Stomach (tissue), 9 donors: ENCODE measurements around the gene IMMT. TPM values are rescaled to one million over a fixed set of nuclear protein-coding genes. Genes with fewer than 3 reads are reported as not detected.
"Not testable (repeated sequence)": the region's sequence is repeated elsewhere in the genome, so short reads cannot be mapped to it uniquely, and the experiment has no call there.

ENCODE experiments used
- DNase-seq, 2 donors: peaks; one replicate each; pipeline versions ENCODE4 v3.0.0 to v3.0.0-alpha.2; 2013 to 2019
- H3K27ac ChIP-seq, 5 donors: fragments of 200-600 bp in 4 of 5; sonication (generic) in 4 of 5; one replicate each; pipeline ENCODE4 v1.5.1; 2013 to 2019; ENCODE audit warnings: mild to moderate bottlenecking in 1 of 5, moderate library complexity in 1 of 5
- H3K27me3 ChIP-seq, 3 donors: fragments of 200-600 bp; sonication (generic); one replicate each; pipeline ENCODE4 v1.5.1; 2017 to 2019; ENCODE audit warnings: mixed run types in 1 of 3
- H3K36me3 ChIP-seq, 4 donors: fragments of 200-600 bp; sonication (generic); 1 replicate in 3 of 4; 2 replicates in 1 of 4; pipeline ENCODE4 v1.5.1; 2016 to 2019
- H3K4me1 ChIP-seq, 4 donors: fragments of 200-600 bp; sonication (generic); one replicate each; pipeline ENCODE4 v1.5.1; 2016 to 2019
- H3K4me3 ChIP-seq, 4 donors: fragments of 200-600 bp; sonication (generic) in 3 of 4; one replicate each; pipeline ENCODE4 v1.5.1; 2016 to 2019; ENCODE audit warnings: mild to moderate bottlenecking in 1 of 4
- H3K9me3 ChIP-seq, 4 donors: fragments of 200-600 bp; sonication (generic); one replicate each; pipeline ENCODE4 v1.5.1; 2016 to 2019
- CTCF ChIP-seq, 7 experiments: fragments of 450-650 bp in 4 of 7; fragments of 200-600 bp in 3 of 7; sonication (generic) in 3 of 7; IDR thresholded peaks; one replicate each; pipeline ENCODE4 v1.5.1; 2016 to 2019; ENCODE audit warnings: antibody characterized with exemption in 7 of 7, control low read depth in 2 of 7, mild to moderate bottlenecking in 1 of 7
- EP300 ChIP-seq: sonication (generic); formaldehyde crosslinking; IDR thresholded peaks from one replicate; pipeline ENCODE4 v1.6.1; 2017; ENCODE audit warnings: antibody characterized with exemption
- POLR2A ChIP-seq, 4 donors: fragments of 450-650 bp; IDR thresholded peaks; one replicate each; pipeline ENCODE4 v1.6.1; 2016; ENCODE audit warnings: antibody characterized with exemption in 4 of 4, control low read depth in 2 of 4, mild to moderate bottlenecking in 1 of 4, moderate library complexity in 1 of 4
- POLR2AphosphoS5 ChIP-seq, 3 donors: sonication (generic); formaldehyde crosslinking; IDR thresholded peaks; one replicate each; pipeline ENCODE4 v1.6.1; 2016; ENCODE audit warnings: antibody characterized with exemption in 3 of 3
- WGBS, 5 donors: extraction: QIAGEN DNeasy Blood & Tissue Kit in 3 of 5; methylation state at CpG; one replicate each; pipeline versions ENCODE4 v1.1.5 to v1.1.7; 2013 to 2018; 5-methylcytosine and 5-hydroxymethylcytosine counted together
- intact Hi-C: fragments of 100-400 bp; cut with DNase I; formaldehyde crosslinking; loops from one replicate; pipeline ENCODE4 v1.15.1; 2023; ENCODE audit warnings: low total_unique reads
- polyA plus RNA-seq, 3 donors: library from polyadenylated mRNA; stranded (reverse); fragments of 200-250 nt; gene quantifications; one replicate each; pipeline ENCODE4 v1.2.3, GENCODE V29; 2013
- total RNA-seq, 5 donors: library from RNA; depleted of rRNA; stranded (reverse); fragments of >200 nt; gene quantifications; one replicate each; pipeline versions ENCODE4 v1.1.0 to v1.2.3, GENCODE V29; 2014 to 2016
- donor health status: healthy with polysubstance abuse.
- donor health status: Bipolar disorder and iron deficiency.
- donor health status: healthy.

Gene IMMT
- total and polyA plus RNA-seq, 8 donors, result 30.1 to 94.5 (median 42.4) TPM

GRCh38 chr2:86202336-86202692 is 7.1 kb upstream of the IMMT start:
- no peak for TF ChIP-seq CTCF (IDR thresholded peaks at IDR 0.05)
- no peak for TF ChIP-seq POLR2AphosphoS5 (IDR thresholded peaks at IDR 0.05)
- TF ChIP-seq EP300, result no peak
- TF ChIP-seq POLR2A (IDR thresholded peaks at IDR 0.05), result no peak
- H3K27ac ChIP-seq, result no peak overlapping the region
- H3K36me3 ChIP-seq, result peaks cover 13 to 18% (median 17%) of the 10 kb centered on the region in 4 donors
- H3K4me1 ChIP-seq, result peaks cover 9 to 38% (median 32%) of the 10 kb centered on the region in 4 donors
- WGBS, 5 donors, result 72 to 80% (median 77%) methylated on average over 2 of the region's 2 CpGs
- H3K27me3 ChIP-seq, result no peaks in the 10 kb centered on the region
- DNase-seq, result no peak
- H3K9me3 ChIP-seq, result no peaks in the 10 kb centered on the region
- no peak overlapping the region for H3K4me3 ChIP-seq
- intact Hi-C loops, result no loop called here

GRCh38 chr2:86201671-86202335 is 6.5 kb upstream of the IMMT start:
- H3K36me3 ChIP-seq, result peaks cover 9 to 13% (median 12%) of the 10 kb centered on the region in 4 donors
- intact Hi-C loops, result no loop called here
- peak overlapping the region in 1 of 5 donors; percentile 5 for H3K27ac ChIP-seq
- no peaks in the 10 kb centered on the region for H3K9me3 ChIP-seq
- 61 to 71% (median 65%) methylated on average over 8 of the region's 8 CpGs for whole genome bisulfite sequencing, 5 donors
- DNase-seq, result peak in 1 of 2 donors; percentile 42
- no peak overlapping the region for H3K4me3 ChIP-seq
- no peak for TF ChIP-seq POLR2A (IDR thresholded peaks at IDR 0.05)
- H3K4me1 ChIP-seq, result peaks cover 9 to 38% (median 32%) of the 10 kb centered on the region in 4 donors
- no peaks in the 10 kb centered on the region for H3K27me3 ChIP-seq

GRCh38 chr2:86200564-86200963 is 5.3 kb upstream of the IMMT start:
- Histone ChIP-seq H3K4me3 (peak overlapping the region in 2 of 4 donors; percentile 89), H3K4me1 (peaks cover 9 to 50% (median 42%) of the 10 kb centered on the region in 4 donors)
- H3K36me3 ChIP-seq, H3K9me3 ChIP-seq, H3K27ac ChIP-seq, H3K27me3 ChIP-seq, DNase-seq, intact Hi-C loops: not testable (repeated sequence)
- 80 to 84% (median 82%) methylated on average over 8 to 11 of the region's 11 CpGs for WGBS, 5 donors

- Histone ChIP-seq H3K4me3 (peak overlapping the region; percentile 67 to 89 (median 88)), H3K4me1 (peaks cover 9 to 50% (median 42%) of the 10 kb centered on the region in 4 donors), H3K27me3 (no peaks in the 10 kb centered on the region), H3K9me3 (no peaks in the 10 kb centered on the region), H3K36me3 (no peaks in the 10 kb centered on the region), H3K27ac (peak overlapping the region; percentile 73 to 88 (median 88))
- no peak for DNase-seq
- intact Hi-C loops, result no loop called here
- no peak for TF ChIP-seq POLR2A (IDR thresholded peaks at IDR 0.05)
- 1 to 3% (median 1%) methylated on average over 8 of the region's 8 CpGs for WGBS, 5 donors
These were observed 4.5 kb upstream of the IMMT start for GRCh38 chr2:86199834-86200177.

- Histone ChIP-seq H3K36me3 (no peaks in the 10 kb centered on the region), H3K4me1 (peaks cover 23 to 70% (median 58%) of the 10 kb centered on the region in 4 donors), H3K9me3 (no peaks in the 10 kb centered on the region), H3K27ac (peak overlapping the region; percentile 98 to 100 (median 100)), H3K4me3 (peak overlapping the region; percentile 69 to 95 (median 87)), H3K27me3 (no peaks in the 10 kb centered on the region)
- no peak for DNase-seq
- 27 to 46% (median 35%) methylated on average over 23 of the region's 23 CpGs for WGBS, 5 donors
- no peak for TF ChIP-seq EP300
- intact Hi-C loops, result no loop called here
These were observed 636 bp upstream of the IMMT start for GRCh38 chr2:86195808-86196387.

- 0% methylated on average over 3 to 17 of the region's 17 CpGs for WGBS, 5 donors
- Histone ChIP-seq H3K27ac (peak overlapping the region; percentile 98 to 100 (median 100)), H3K4me3 (peak overlapping the region; percentile 69 to 95 (median 87)), H3K27me3 (no peaks in the 10 kb centered on the region), H3K9me3 (no peaks in the 10 kb centered on the region), H3K36me3 (peaks cover 0 to 10% (median 0%) of the 10 kb centered on the region in 4 donors), H3K4me1 (peaks cover 14 to 70% (median 54%) of the 10 kb centered on the region in 4 donors)
- intact Hi-C loops, result no loop called here
- no peak for DNase-seq
- TF ChIP-seq CTCF (IDR thresholded peaks at IDR 0.05), result no peak
- TF ChIP-seq EP300, result no peak
- TF ChIP-seq POLR2AphosphoS5 (IDR thresholded peaks at IDR 0.05), result peak in 1 of 3 donors; percentile 70
- peak in 1 of 4 donors; percentile 6 for TF ChIP-seq POLR2A (IDR thresholded peaks at IDR 0.05)
These were observed 559 bp downstream of the IMMT start for GRCh38 chr2:86194751-86195054.
